OCI-LY7 (cell line): ENCODE measurements around the gene ENKD1.

Experiments
- CTCF ChIP-seq: fragments of 200-600 bp; sonication (generic); conservative IDR thresholded peaks from 2 replicates; pipeline ENCODE4 v1.5.1; 2014; ENCODE audit warnings: mild to moderate bottlenecking, antibody characterized with exemption, low read length, moderate library complexity, mixed read lengths
- EZH2phosphoT487 ChIP-seq: fragments of 200-600 bp; sonication (generic); IDR thresholded peaks from 2 replicates; pipeline ENCODE4 v1.6.1; 2018; ENCODE audit warnings: low read depth, borderline replicate concordance, mild to moderate bottlenecking, mixed run types, antibody characterized with exemption, low read length, moderate library complexity, mixed read lengths

GRCh38 chr16:67714522-67714921, 48.0 kb upstream of the ENKD1 start:
- TF ChIP-seq CTCF (no peak), EZH2phosphoT487 (no peak)
